GM12865 (cell line): ENCODE data around the gene NTSR2.
"Not testable (repeated sequence)": the region's sequence is repeated elsewhere in the genome, so short reads cannot be mapped to it uniquely, and the experiment has no call there.

ENCODE experiments used
- DNase-seq: peaks from one replicate; pipeline ENCODE4 v3.0.0; 2010; ENCODE audit warnings: low read depth
- H3K4me3 ChIP-seq: 2 replicates; pipeline ENCODE4 v1.5.1; 2011; ENCODE audit warnings: mild to moderate bottlenecking, low read depth, low read length, control low read depth
- CTCF ChIP-seq: IDR thresholded peaks from 2 replicates; pipeline ENCODE4 v1.5.1; 2011; ENCODE audit warnings: low read length, control low read depth, low read depth, inconsistent platforms; ENCODE audit not compliant: insufficient read depth; ENCODE audit errors: missing control alignments

NTSR2 gene

GRCh38 chr2:11662882-11663281 is 7.1 kb downstream of the NTSR2 start:
- H3K4me3 ChIP-seq = no peak overlapping the region
- TF ChIP-seq CTCF = no peak
- no peak for DNase-seq

- no peak for TF ChIP-seq CTCF
- H3K4me3 ChIP-seq = no peak overlapping the region
- no peak for DNase-seq
These were observed 8.0 kb downstream of the NTSR2 start for GRCh38 chr2:11661891-11662435.

GRCh38 chr2:11660396-11660795 is 9.6 kb downstream of the NTSR2 start:
- not testable (repeated sequence) for H3K4me3 ChIP-seq, DNase-seq

- no peak overlapping the region for H3K4me3 ChIP-seq
- DNase-seq = no peak
- TF ChIP-seq CTCF = no peak
These were observed 10.1 kb downstream of the NTSR2 start for GRCh38 chr2:11659851-11660250.

- no peak for DNase-seq
- no peak overlapping the region for H3K4me3 ChIP-seq
- TF ChIP-seq CTCF = no peak
These were observed 10.9 kb downstream of the NTSR2 start for GRCh38 chr2:11659115-11659475.

GRCh38 chr2:11658208-11659114 is 11.5 kb downstream of the NTSR2 start:
- no peak for DNase-seq
- TF ChIP-seq CTCF = no peak
- H3K4me3 ChIP-seq = no peak overlapping the region

GRCh38 chr2:11657646-11658045 is 12.3 kb downstream of the NTSR2 start:
- no peak for TF ChIP-seq CTCF
- no peak overlapping the region for H3K4me3 ChIP-seq
- DNase-seq = no peak
